Astrocyte (in vitro differentiated cells and primary cell): ENCODE data around the gene MET. TPM values are rescaled to one million over a fixed set of nuclear protein-coding genes. Genes with fewer than 3 reads are reported as not detected.

Experiments used
- DNase-seq: peaks from one replicate; pipeline ENCODE4 v3.0.0-alpha.2; 2010; ENCODE audit warnings: low read depth
- FAIRE-seq: peaks from 2 replicates; lab custom pipeline; 2011; peaks lifted over from hg19 to GRCh38; lab: Jason Lieb, UNC
- H2AFZ ChIP-seq: 2 replicates; pipeline ENCODE4 v1.6.0; 2012; ENCODE audit warnings: low read depth, low read length, inconsistent platforms
- H3K27ac ChIP-seq: 2 replicates; pipeline ENCODE4 v1.5.1; 2011; ENCODE audit warnings: low read depth, low read length, inconsistent platforms
- H3K27me3 ChIP-seq: 2 replicates; pipeline ENCODE4 v1.6.0; 2011; ENCODE audit warnings: low read length, inconsistent platforms; ENCODE audit not compliant: insufficient read depth
- H3K36me3 ChIP-seq: 2 replicates; pipeline ENCODE4 v1.5.1; 2011; ENCODE audit warnings: low read length, inconsistent platforms; ENCODE audit not compliant: insufficient read depth
- H3K4me1 ChIP-seq: 2 replicates; pipeline ENCODE4 v1.5.1; 2011; ENCODE audit warnings: low read length, inconsistent platforms; ENCODE audit not compliant: insufficient read depth
- H3K4me2 ChIP-seq: 2 replicates; pipeline ENCODE4 v1.6.0; 2012; ENCODE audit warnings: low read length, inconsistent platforms
- H3K4me3 ChIP-seq: 2 replicates; pipeline ENCODE4 v1.5.1; 2011; ENCODE audit warnings: low read depth, mild to moderate bottlenecking, low read length, inconsistent platforms; ENCODE audit not compliant: insufficient read depth
- H3K79me2 ChIP-seq: 2 replicates; pipeline ENCODE4 v1.6.0; 2012; ENCODE audit warnings: mild to moderate bottlenecking, low read length, inconsistent platforms; ENCODE audit not compliant: insufficient read depth
- H3K9ac ChIP-seq: 2 replicates; pipeline ENCODE4 v1.6.0; 2012; ENCODE audit warnings: mild to moderate bottlenecking, low read length, inconsistent platforms
- H3K9me3 ChIP-seq: 2 replicates; pipeline ENCODE4 v1.5.1; 2012; ENCODE audit warnings: low read depth, mild to moderate bottlenecking, low read length, inconsistent platforms; ENCODE audit not compliant: insufficient read depth
- H4K20me1 ChIP-seq: 2 replicates; pipeline ENCODE4 v1.6.0; 2012; ENCODE audit warnings: low read length, inconsistent platforms; ENCODE audit not compliant: insufficient read depth
- H3K27ac Mint-ChIP-seq: one replicate; pipeline ENCODE4 v1.8.0; 2021; ENCODE audit warnings: mild to moderate bottlenecking, mixed read lengths; ENCODE audit not compliant: unreplicated experiment
- H3K27me3 Mint-ChIP-seq: one replicate; pipeline ENCODE4 v1.8.0; 2021; ENCODE audit warnings: low read depth, mixed read lengths; ENCODE audit not compliant: unreplicated experiment
- H3K36me3 Mint-ChIP-seq: one replicate; pipeline ENCODE4 v1.8.0; 2021; ENCODE audit warnings: low read depth, mixed read lengths; ENCODE audit not compliant: unreplicated experiment
- H3K4me1 Mint-ChIP-seq: one replicate; pipeline ENCODE4 v1.8.0; 2021; ENCODE audit warnings: low read depth, mixed read lengths; ENCODE audit not compliant: unreplicated experiment
- H3K4me3 Mint-ChIP-seq: one replicate; pipeline ENCODE4 v1.8.0; 2021; ENCODE audit warnings: mild to moderate bottlenecking, moderate library complexity, mixed read lengths; ENCODE audit not compliant: unreplicated experiment
- H3K9me3 Mint-ChIP-seq: one replicate; pipeline ENCODE4 v1.8.0; 2021; ENCODE audit warnings: mild to moderate bottlenecking, mixed read lengths; ENCODE audit not compliant: unreplicated experiment
- EZH2 ChIP-seq: IDR thresholded peaks from 2 replicates; pipeline ENCODE4 v1.6.1; 2012; ENCODE audit warnings: mild to moderate bottlenecking, low read length, inconsistent platforms; ENCODE audit not compliant: insufficient read depth
- total RNA-seq: library from RNA; stranded (reverse); gene quantifications from 2 replicates; pipeline ENCODE4 v1.2.1, GENCODE V29; 2021
- TF ChIP-seq, protein P1 (sequence below): IDR thresholded peaks from 2 replicates; pipeline ENCODE4 v1.5.1; 2011; ENCODE audit warnings: low read depth, mild to moderate bottlenecking, inconsistent platforms, low read length, moderate library complexity; ENCODE audit not compliant: insufficient read depth

Gene MET
- total RNA-seq, 1 donor from 2014 or later, result 8.2 TPM

DNA sequence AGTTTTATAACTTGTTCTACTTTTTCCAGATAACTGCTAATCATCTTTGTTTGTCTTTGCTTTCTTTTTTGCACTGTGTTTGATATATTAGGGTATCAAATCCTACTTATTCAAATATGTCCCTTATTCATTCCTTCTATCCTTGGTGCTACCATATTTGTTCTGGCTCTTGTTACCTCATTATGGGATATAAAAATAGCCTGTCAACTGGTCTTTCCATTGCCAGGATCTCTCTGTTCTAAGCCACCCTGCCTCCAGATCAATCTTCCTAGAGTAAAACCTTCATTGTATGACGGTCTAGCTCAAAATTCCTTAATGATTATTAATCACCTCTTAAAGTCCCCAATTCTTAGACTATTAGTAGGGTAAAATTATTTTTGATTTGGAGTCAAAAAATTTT is 25.2 kb downstream of the MET start:
- Histone ChIP-seq H3K27ac (no peak overlapping the region), H3K27me3 (no peaks in the 10 kb centered on the region), H3K4me1 (peaks cover 13% of the 10 kb centered on the region), H4K20me1 (no peaks in the 10 kb centered on the region), H2AFZ (no peak overlapping the region), H3K79me2 (peaks cover 45% of the 10 kb centered on the region), H3K36me3 (peaks cover 19% of the 10 kb centered on the region), H3K9me3 (no peaks in the 10 kb centered on the region), H3K4me2 (no peak overlapping the region), H3K4me3 (no peak overlapping the region), H3K9ac (no peak overlapping the region)
- DNase-seq, result no peak
- H3K4me3 Mint-ChIP-seq, result no peak overlapping the region
- H3K9me3 Mint-ChIP-seq, result no peaks in the 10 kb centered on the region
- H3K36me3 Mint-ChIP-seq, result no peaks in the 10 kb centered on the region
- TF ChIP-seq, protein P1, sequence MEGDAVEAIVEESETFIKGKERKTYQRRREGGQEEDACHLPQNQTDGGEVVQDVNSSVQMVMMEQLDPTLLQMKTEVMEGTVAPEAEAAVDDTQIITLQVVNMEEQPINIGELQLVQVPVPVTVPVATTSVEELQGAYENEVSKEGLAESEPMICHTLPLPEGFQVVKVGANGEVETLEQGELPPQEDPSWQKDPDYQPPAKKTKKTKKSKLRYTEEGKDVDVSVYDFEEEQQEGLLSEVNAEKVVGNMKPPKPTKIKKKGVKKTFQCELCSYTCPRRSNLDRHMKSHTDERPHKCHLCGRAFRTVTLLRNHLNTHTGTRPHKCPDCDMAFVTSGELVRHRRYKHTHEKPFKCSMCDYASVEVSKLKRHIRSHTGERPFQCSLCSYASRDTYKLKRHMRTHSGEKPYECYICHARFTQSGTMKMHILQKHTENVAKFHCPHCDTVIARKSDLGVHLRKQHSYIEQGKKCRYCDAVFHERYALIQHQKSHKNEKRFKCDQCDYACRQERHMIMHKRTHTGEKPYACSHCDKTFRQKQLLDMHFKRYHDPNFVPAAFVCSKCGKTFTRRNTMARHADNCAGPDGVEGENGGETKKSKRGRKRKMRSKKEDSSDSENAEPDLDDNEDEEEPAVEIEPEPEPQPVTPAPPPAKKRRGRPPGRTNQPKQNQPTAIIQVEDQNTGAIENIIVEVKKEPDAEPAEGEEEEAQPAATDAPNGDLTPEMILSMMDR, result no peak
- TF ChIP-seq EZH2, result no peak
- peaks cover 7% of the 10 kb centered on the region for H3K4me1 Mint-ChIP-seq
- no peaks in the 10 kb centered on the region for H3K27me3 Mint-ChIP-seq
- no peak overlapping the region for H3K27ac Mint-ChIP-seq
- FAIRE-seq, result no peak

DNA sequence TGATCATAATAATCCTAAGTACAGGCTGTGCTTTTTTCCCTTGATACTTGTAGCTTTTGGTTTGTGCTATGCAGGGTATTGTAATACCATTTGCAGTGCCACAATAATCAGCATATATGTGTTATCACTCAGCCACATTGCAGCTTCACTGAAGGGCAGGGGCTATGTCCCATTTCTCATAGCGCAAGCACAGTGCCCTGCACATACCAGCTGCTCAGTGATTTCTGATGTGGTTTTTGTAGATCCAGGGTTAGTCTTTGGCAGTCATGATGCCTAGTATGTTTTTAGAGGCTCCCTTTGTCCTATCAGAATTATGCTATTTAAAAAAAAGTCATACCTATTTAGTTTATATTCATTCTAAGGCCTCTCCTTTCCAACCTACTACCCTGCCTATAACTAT is 25.8 kb downstream of the MET start:
- no peak for FAIRE-seq
- peaks cover 8% of the 10 kb centered on the region for H3K4me1 ChIP-seq
- no peaks in the 10 kb centered on the region for H4K20me1 ChIP-seq
- H3K4me2 ChIP-seq, result no peak overlapping the region
- no peak overlapping the region for H3K27ac ChIP-seq
- H3K9ac ChIP-seq, result no peak overlapping the region
- H3K36me3 ChIP-seq, result peaks cover 20% of the 10 kb centered on the region
- no peaks in the 10 kb centered on the region for H3K27me3 ChIP-seq
- peaks cover 45% of the 10 kb centered on the region for H3K79me2 ChIP-seq
- no peak for DNase-seq
- TF ChIP-seq, protein P1, result no peak
- no peak for TF ChIP-seq EZH2
- H3K4me3 ChIP-seq, result no peak overlapping the region
- Mint-ChIP-seq H3K36me3 (no peaks in the 10 kb centered on the region), H3K27ac (no peak overlapping the region), H3K4me3 (no peak overlapping the region), H3K4me1 (peaks cover under 1% of the 10 kb centered on the region), H3K27me3 (no peaks in the 10 kb centered on the region), H3K9me3 (no peaks in the 10 kb centered on the region)
- H3K9me3 ChIP-seq, result no peaks in the 10 kb centered on the region
- H2AFZ ChIP-seq, result no peak overlapping the region

GRCh38 chr7:116698396-116698795 is 26.4 kb downstream of the MET start:
- no peaks in the 10 kb centered on the region for H3K27me3 ChIP-seq
- Mint-ChIP-seq H3K27me3 (no peaks in the 10 kb centered on the region), H3K27ac (no peak overlapping the region), H3K9me3 (no peaks in the 10 kb centered on the region), H3K4me1 (no peaks in the 10 kb centered on the region), H3K36me3 (no peaks in the 10 kb centered on the region), H3K4me3 (no peak overlapping the region)
- H4K20me1 ChIP-seq, result no peaks in the 10 kb centered on the region
- peaks cover 2% of the 10 kb centered on the region for H3K4me1 ChIP-seq
- peak overlapping the region; percentile 7 for H3K4me2 ChIP-seq
- peaks cover 45% of the 10 kb centered on the region for H3K79me2 ChIP-seq
- FAIRE-seq (no peak), DNase-seq (no peak)
- peaks cover 23% of the 10 kb centered on the region for H3K36me3 ChIP-seq
- H3K9me3 ChIP-seq, result no peaks in the 10 kb centered on the region
- no peak overlapping the region for H3K27ac ChIP-seq
- H3K4me3 ChIP-seq, result no peak overlapping the region
- no peak for TF ChIP-seq EZH2
- TF ChIP-seq, protein P1, result no peak
- no peak overlapping the region for H3K9ac ChIP-seq
- H2AFZ ChIP-seq, result no peak overlapping the region
